Gastroesophageal sphincter (tissue), 3 donors: ENCODE measurements around the gene PRKACA.

Experiments
- CTCF ChIP-seq, 4 experiments: fragments of 200-600 bp in 2 of 4; fragments of 450-650 bp in 2 of 4; sonication (generic) in 1 of 4; IDR thresholded peaks; one replicate each; pipeline ENCODE4 v1.5.1; 2017 to 2019; ENCODE audit warnings: antibody characterized with exemption in 4 of 4, mild to moderate bottlenecking in 2 of 4, moderate library complexity in 2 of 4
- POLR2A ChIP-seq, 2 donors: fragments of 450-650 bp; IDR thresholded peaks; one replicate each; pipeline ENCODE4 v1.6.1; 2017; ENCODE audit warnings: antibody characterized with exemption in 2 of 2, mild to moderate bottlenecking in 2 of 2, moderate library complexity in 1 of 2

GRCh38 chr19:14165990-14166830 lies 48.6 kb upstream of the PRKACA start:
- no peak for TF ChIP-seq CTCF (IDR thresholded peaks at IDR 0.05)
- no peak for TF ChIP-seq POLR2A (IDR thresholded peaks at IDR 0.05)
